GM13977 (cell line): ENCODE measurements around the gene SERPINB12.
A peak's percentile ranks its signal among the peaks of the same experiment; 100 is the strongest.

Experiments
- DNase-seq: peaks from one replicate; pipeline ENCODE4 v3.0.0; 2012; ENCODE audit warnings: low spot score
- in situ Hi-C: fragments of 300-500 bp; cut with MboI; formaldehyde crosslinking; loops from one replicate; pipeline ENCODE4 v1.12.0; 2022; ENCODE audit warnings: low sequenced_read_pairs, low pct_unique_long_range_greater_than_20kb, mixed read lengths, inconsistent platforms; ENCODE audit not compliant: unreplicated experiment
- TF ChIP-seq, protein P1 (sequence below): IDR thresholded peaks from 2 replicates; pipeline ENCODE4 v1.5.1; 2012; ENCODE audit warnings: mild to moderate bottlenecking, control low read depth; ENCODE audit not compliant: insufficient read depth; ENCODE audit errors: extremely low read depth, missing control alignments

Gene SERPINB12

DNA sequence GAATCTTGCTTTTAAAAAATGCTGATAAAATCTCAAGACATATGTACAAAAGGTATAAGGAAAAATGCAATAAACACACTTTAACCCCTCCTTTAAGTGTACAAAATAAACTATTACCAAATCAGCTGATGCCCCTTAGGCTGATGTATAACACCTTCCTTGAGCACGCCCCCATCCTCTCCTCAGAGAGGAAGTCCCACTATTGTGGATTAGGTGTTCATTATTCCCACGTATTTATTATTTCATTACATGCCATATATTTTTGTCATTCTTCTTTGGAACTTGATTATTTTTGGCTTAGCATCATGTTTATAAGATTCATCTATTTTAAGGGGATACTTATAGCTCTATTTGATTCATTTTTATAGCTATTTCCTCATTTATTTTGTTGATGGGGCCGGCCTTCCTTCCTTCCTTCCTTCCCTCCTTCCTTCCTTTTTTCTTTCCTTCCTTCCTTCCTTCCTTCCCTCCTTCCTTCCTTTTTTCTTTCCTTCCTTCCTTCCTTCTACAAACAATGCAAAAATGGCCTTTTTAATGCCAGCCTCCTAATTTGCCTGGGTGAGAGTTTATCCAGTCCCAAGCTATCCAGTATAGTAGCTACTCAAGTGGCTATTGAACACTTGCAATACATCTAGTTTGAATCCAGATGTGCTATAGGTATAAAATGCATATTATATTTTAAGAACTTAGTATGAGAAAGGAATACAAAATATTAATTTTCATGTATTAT, 49.0 kb downstream of the SERPINB12 start:
- DNase-seq: no peak
- in situ Hi-C loops: loop anchor here (25.0 kb wide), 1 partner anchor 246 kb away; no protein-coding TSS in a partner anchor
- TF ChIP-seq, protein P1, sequence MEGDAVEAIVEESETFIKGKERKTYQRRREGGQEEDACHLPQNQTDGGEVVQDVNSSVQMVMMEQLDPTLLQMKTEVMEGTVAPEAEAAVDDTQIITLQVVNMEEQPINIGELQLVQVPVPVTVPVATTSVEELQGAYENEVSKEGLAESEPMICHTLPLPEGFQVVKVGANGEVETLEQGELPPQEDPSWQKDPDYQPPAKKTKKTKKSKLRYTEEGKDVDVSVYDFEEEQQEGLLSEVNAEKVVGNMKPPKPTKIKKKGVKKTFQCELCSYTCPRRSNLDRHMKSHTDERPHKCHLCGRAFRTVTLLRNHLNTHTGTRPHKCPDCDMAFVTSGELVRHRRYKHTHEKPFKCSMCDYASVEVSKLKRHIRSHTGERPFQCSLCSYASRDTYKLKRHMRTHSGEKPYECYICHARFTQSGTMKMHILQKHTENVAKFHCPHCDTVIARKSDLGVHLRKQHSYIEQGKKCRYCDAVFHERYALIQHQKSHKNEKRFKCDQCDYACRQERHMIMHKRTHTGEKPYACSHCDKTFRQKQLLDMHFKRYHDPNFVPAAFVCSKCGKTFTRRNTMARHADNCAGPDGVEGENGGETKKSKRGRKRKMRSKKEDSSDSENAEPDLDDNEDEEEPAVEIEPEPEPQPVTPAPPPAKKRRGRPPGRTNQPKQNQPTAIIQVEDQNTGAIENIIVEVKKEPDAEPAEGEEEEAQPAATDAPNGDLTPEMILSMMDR: no peak

GRCh38 chr18:63591725-63592124, 49.6 kb downstream of the SERPINB12 start:
- in situ Hi-C loops: loop anchor here (25.0 kb wide), 1 partner anchor 246 kb away; no protein-coding TSS in a partner anchor
- no peak for DNase-seq
- TF ChIP-seq, protein P1: no peak

GRCh38 chr18:63592471-63592870, 50.3 kb downstream of the SERPINB12 start:
- TF ChIP-seq, protein P1: no peak
- no peak for DNase-seq
- in situ Hi-C loops: loop anchor here (25.0 kb wide), 1 partner anchor 245 kb away; no protein-coding TSS in a partner anchor

DNA sequence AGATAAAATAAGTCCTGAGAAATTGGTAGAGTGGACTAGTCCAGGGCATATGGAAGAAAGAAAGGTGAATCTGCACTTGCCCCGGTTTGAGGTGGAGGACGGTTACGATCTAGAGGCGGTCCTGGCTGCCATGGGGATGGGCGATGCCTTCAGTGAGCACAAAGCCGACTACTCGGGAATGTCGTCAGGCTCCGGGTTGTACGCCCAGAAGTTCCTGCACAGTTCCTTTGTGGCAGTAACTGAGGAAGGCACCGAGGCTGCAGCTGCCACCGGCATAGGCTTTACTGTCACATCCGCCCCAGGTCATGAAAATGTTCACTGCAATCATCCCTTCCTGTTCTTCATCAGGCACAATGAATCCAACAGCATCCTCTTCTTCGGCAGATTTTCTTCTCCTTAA, 54.8 kb downstream of the SERPINB12 start:
- TF ChIP-seq, protein P1: no peak
- DNase-seq: no peak
- in situ Hi-C loops: loop anchor here (25.0 kb wide), 1 partner anchor 240 kb away; no protein-coding TSS in a partner anchor

DNA sequence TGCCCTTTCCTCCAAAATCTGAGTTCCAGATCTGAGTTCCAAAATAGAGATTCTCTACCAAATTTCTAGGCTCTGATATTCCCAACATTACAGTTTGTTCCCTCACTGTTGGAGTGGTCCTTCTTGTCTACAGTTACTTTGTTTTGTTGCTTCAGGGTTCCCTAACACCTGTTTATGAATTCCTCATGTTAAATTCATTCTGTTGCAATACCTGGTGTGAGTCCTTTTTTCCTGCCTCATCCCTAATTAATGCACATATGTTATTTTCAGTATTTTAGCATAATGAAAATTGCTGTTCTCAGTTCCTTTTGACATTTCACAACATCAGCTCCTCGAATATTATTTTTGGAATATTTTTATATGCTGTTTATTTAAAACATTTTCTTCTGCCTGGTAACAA, 61.2 kb downstream of the SERPINB12 start:
- DNase-seq: no peak
- TF ChIP-seq, protein P1: no peak

DNA sequence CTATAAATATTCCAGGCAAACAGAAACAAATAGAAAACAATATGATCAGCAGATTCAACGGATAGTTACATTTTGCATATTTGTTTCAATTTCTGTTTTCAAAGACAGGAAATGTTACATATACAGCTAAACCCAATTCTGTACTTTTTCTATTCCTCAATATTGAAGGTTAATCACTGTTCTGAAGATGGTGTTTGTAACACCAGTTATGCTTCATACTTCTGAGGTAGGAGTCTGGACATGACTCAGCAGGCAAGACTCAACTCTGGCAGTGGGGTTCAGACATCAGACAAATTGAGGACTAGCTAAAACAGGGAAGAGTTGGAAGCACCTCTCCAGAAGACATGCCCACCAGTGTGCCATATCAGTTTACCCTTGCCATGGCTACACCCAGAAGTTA, 61.6 kb downstream of the SERPINB12 start:
- in situ Hi-C loops: no loop called here
- TF ChIP-seq, protein P1: no peak
- DNase-seq: peak; percentile 66

More for the DNA sequence above, 61.2 kb downstream of the SERPINB12 start:
- in situ Hi-C loops: no loop called here
